Astrocyte (in vitro differentiated cells and primary cell): ENCODE data around the gene SYT3. TPM values are rescaled to one million over a fixed set of nuclear protein-coding genes. Genes with fewer than 3 reads are reported as not detected.

Source experiments
- DNase-seq: peaks from one replicate; pipeline ENCODE4 v3.0.0-alpha.2; 2010; ENCODE audit warnings: low read depth
- FAIRE-seq: peaks from 2 replicates; lab custom pipeline; 2011; peaks lifted over from hg19 to GRCh38; lab: Jason Lieb, UNC
- H2AFZ ChIP-seq: 2 replicates; pipeline ENCODE4 v1.6.0; 2012; ENCODE audit warnings: low read depth, low read length, inconsistent platforms
- H3K27ac ChIP-seq: 2 replicates; pipeline ENCODE4 v1.5.1; 2011; ENCODE audit warnings: low read depth, low read length, inconsistent platforms
- H3K27me3 ChIP-seq: 2 replicates; pipeline ENCODE4 v1.6.0; 2011; ENCODE audit warnings: low read length, inconsistent platforms; ENCODE audit not compliant: insufficient read depth
- H3K36me3 ChIP-seq: 2 replicates; pipeline ENCODE4 v1.5.1; 2011; ENCODE audit warnings: low read length, inconsistent platforms; ENCODE audit not compliant: insufficient read depth
- H3K4me1 ChIP-seq: 2 replicates; pipeline ENCODE4 v1.5.1; 2011; ENCODE audit warnings: low read length, inconsistent platforms; ENCODE audit not compliant: insufficient read depth
- H3K4me2 ChIP-seq: 2 replicates; pipeline ENCODE4 v1.6.0; 2012; ENCODE audit warnings: low read length, inconsistent platforms
- H3K4me3 ChIP-seq: 2 replicates; pipeline ENCODE4 v1.5.1; 2011; ENCODE audit warnings: low read depth, mild to moderate bottlenecking, low read length, inconsistent platforms; ENCODE audit not compliant: insufficient read depth
- H3K79me2 ChIP-seq: 2 replicates; pipeline ENCODE4 v1.6.0; 2012; ENCODE audit warnings: mild to moderate bottlenecking, low read length, inconsistent platforms; ENCODE audit not compliant: insufficient read depth
- H3K9ac ChIP-seq: 2 replicates; pipeline ENCODE4 v1.6.0; 2012; ENCODE audit warnings: mild to moderate bottlenecking, low read length, inconsistent platforms
- H3K9me3 ChIP-seq: 2 replicates; pipeline ENCODE4 v1.5.1; 2012; ENCODE audit warnings: low read depth, mild to moderate bottlenecking, low read length, inconsistent platforms; ENCODE audit not compliant: insufficient read depth
- H4K20me1 ChIP-seq: 2 replicates; pipeline ENCODE4 v1.6.0; 2012; ENCODE audit warnings: low read length, inconsistent platforms; ENCODE audit not compliant: insufficient read depth
- H3K27ac Mint-ChIP-seq: one replicate; pipeline ENCODE4 v1.8.0; 2021; ENCODE audit warnings: mild to moderate bottlenecking, mixed read lengths; ENCODE audit not compliant: unreplicated experiment
- H3K27me3 Mint-ChIP-seq: one replicate; pipeline ENCODE4 v1.8.0; 2021; ENCODE audit warnings: low read depth, mixed read lengths; ENCODE audit not compliant: unreplicated experiment
- H3K36me3 Mint-ChIP-seq: one replicate; pipeline ENCODE4 v1.8.0; 2021; ENCODE audit warnings: low read depth, mixed read lengths; ENCODE audit not compliant: unreplicated experiment
- H3K4me1 Mint-ChIP-seq: one replicate; pipeline ENCODE4 v1.8.0; 2021; ENCODE audit warnings: low read depth, mixed read lengths; ENCODE audit not compliant: unreplicated experiment
- H3K4me3 Mint-ChIP-seq: one replicate; pipeline ENCODE4 v1.8.0; 2021; ENCODE audit warnings: mild to moderate bottlenecking, moderate library complexity, mixed read lengths; ENCODE audit not compliant: unreplicated experiment
- H3K9me3 Mint-ChIP-seq: one replicate; pipeline ENCODE4 v1.8.0; 2021; ENCODE audit warnings: mild to moderate bottlenecking, mixed read lengths; ENCODE audit not compliant: unreplicated experiment
- CTCF ChIP-seq: IDR thresholded peaks from 2 replicates; pipeline ENCODE4 v1.5.1; 2011; ENCODE audit warnings: low read depth, mild to moderate bottlenecking, inconsistent platforms, low read length, moderate library complexity; ENCODE audit not compliant: insufficient read depth
- EZH2 ChIP-seq: IDR thresholded peaks from 2 replicates; pipeline ENCODE4 v1.6.1; 2012; ENCODE audit warnings: mild to moderate bottlenecking, low read length, inconsistent platforms; ENCODE audit not compliant: insufficient read depth
- total RNA-seq: library from RNA; stranded (reverse); gene quantifications from 2 replicates; pipeline ENCODE4 v1.2.1, GENCODE V29; 2021

The SYT3 gene
- total RNA-seq, 1 donor from 2014 or later: not detected

GRCh38 chr19:50628551-50628950 is 11.1 kb downstream of the SYT3 start:
- H4K20me1 ChIP-seq: no peaks in the 10 kb centered on the region
- peaks cover 4% of the 10 kb centered on the region for H3K9me3 ChIP-seq
- FAIRE-seq (no peak), DNase-seq (no peak)
- H3K36me3 ChIP-seq: no peaks in the 10 kb centered on the region
- Mint-ChIP-seq H3K27ac (no peak overlapping the region), H3K27me3 (no peaks in the 10 kb centered on the region), H3K36me3 (peaks cover 1% of the 10 kb centered on the region), H3K9me3 (peaks cover 27% of the 10 kb centered on the region), H3K4me3 (no peak overlapping the region), H3K4me1 (no peaks in the 10 kb centered on the region)
- H3K4me2 ChIP-seq: no peak overlapping the region
- H3K79me2 ChIP-seq: no peaks in the 10 kb centered on the region
- H3K27me3 ChIP-seq: no peaks in the 10 kb centered on the region
- H2AFZ ChIP-seq: no peak overlapping the region
- H3K9ac ChIP-seq: no peak overlapping the region
- TF ChIP-seq CTCF: no peak
- TF ChIP-seq EZH2: no peak
- no peak overlapping the region for H3K4me3 ChIP-seq
- H3K27ac ChIP-seq: no peak overlapping the region
- H3K4me1 ChIP-seq: no peaks in the 10 kb centered on the region

GRCh38 chr19:50628146-50628545 is 11.5 kb downstream of the SYT3 start:
- Histone ChIP-seq H3K4me3 (no peak overlapping the region), H3K27ac (no peak overlapping the region), H3K4me2 (no peak overlapping the region), H4K20me1 (no peaks in the 10 kb centered on the region), H3K4me1 (no peaks in the 10 kb centered on the region), H3K9ac (no peak overlapping the region), H3K9me3 (peaks cover under 1% of the 10 kb centered on the region), H3K36me3 (no peaks in the 10 kb centered on the region), H3K27me3 (no peaks in the 10 kb centered on the region), H3K79me2 (no peaks in the 10 kb centered on the region), H2AFZ (no peak overlapping the region)
- H3K27ac Mint-ChIP-seq: no peak overlapping the region
- TF ChIP-seq EZH2 (no peak), CTCF (no peak)
- no peak for DNase-seq
- peaks cover 1% of the 10 kb centered on the region for H3K36me3 Mint-ChIP-seq
- no peaks in the 10 kb centered on the region for H3K27me3 Mint-ChIP-seq
- FAIRE-seq: no peak
- no peaks in the 10 kb centered on the region for H3K4me1 Mint-ChIP-seq
- H3K4me3 Mint-ChIP-seq: no peak overlapping the region
- peaks cover 27% of the 10 kb centered on the region for H3K9me3 Mint-ChIP-seq

- Mint-ChIP-seq H3K27ac (no peak overlapping the region), H3K4me1 (no peaks in the 10 kb centered on the region), H3K36me3 (peaks cover 1% of the 10 kb centered on the region), H3K9me3 (peaks cover 25% of the 10 kb centered on the region), H3K27me3 (no peaks in the 10 kb centered on the region), H3K4me3 (no peak overlapping the region)
- no peaks in the 10 kb centered on the region for H4K20me1 ChIP-seq
- H3K4me1 ChIP-seq: no peaks in the 10 kb centered on the region
- no peak for FAIRE-seq
- no peak overlapping the region for H3K4me2 ChIP-seq
- no peak overlapping the region for H3K4me3 ChIP-seq
- H3K27ac ChIP-seq: no peak overlapping the region
- no peaks in the 10 kb centered on the region for H3K36me3 ChIP-seq
- no peaks in the 10 kb centered on the region for H3K9me3 ChIP-seq
- no peak for TF ChIP-seq CTCF
- no peak for TF ChIP-seq EZH2
- no peak overlapping the region for H2AFZ ChIP-seq
- H3K9ac ChIP-seq: no peak overlapping the region
- H3K27me3 ChIP-seq: no peaks in the 10 kb centered on the region
- no peak for DNase-seq
- no peaks in the 10 kb centered on the region for H3K79me2 ChIP-seq
Observed at GRCh38 chr19:50626795-50627194, 12.9 kb downstream of the SYT3 start.
